ENCODE results near the gene LMNTD1.
"Not testable (repeated sequence)": the region's sequence is repeated elsewhere in the genome, so short reads cannot be mapped to it uniquely, and the experiment has no call there.

Gene LMNTD1, protein sequence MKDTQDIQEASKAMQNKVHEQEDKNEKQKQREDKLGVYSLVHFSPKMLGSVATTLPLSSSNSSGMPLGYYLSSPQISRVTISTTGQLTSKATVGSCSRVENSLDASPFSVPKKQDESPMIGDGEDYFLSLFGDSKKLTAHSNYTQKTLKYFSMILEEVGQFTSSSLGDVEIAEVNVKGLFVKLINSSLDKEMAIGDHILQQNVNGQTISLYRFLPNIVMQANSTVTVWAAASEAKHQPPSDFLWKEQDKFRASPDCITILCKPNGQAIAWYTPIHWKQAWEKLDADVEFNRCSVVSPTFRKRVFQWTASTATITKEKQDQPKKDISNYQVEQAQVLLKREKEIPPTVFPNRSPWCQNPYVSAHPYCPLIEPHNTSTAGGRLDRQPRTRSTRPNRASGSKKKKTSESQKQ

DNA sequence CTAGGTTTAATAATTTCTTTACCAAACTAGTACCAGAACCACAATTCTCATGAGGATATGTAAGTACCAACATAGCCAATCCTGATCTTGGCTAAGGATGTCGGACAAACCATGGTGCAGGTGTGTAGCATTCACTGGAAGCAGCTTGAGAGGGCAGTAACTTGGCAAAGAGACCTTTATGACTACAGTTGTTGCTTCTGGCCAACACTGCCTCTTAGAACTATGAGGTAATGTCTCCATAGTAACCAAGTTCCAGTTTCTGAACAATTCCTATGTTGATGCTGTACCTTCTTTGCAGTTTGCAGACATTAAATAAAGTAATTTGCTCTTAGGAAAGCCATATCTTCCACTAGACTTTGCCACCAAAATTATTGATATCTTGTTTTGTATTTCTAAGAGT lies at the start of gene LMNTD1:
Gene LMNTD1 (minus strand): TSS at position 186 of the 400 bp plus-strand sequence. CDS start 324 bp downstream, outside the sequence.
- no peak for DNase-seq

DNA sequence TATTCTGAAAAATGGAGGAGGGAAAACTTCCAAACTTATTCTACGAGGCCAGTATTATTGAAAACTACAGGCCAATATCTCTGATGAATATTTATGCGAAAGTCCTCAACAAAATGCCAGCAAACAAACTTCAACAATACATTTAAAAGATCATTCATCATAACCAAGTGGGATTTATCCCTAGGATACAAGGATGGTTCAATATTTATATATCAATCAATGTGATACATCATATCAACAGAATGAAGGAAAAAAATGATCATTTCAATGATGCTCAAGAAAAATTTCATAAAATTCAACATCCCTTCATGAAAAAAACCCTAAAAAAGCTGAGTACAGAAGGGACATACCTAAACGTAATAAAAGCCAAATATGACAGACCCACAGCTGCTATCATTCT lies 45.9 kb upstream of the LMNTD1 start:
- DNase-seq: no peak

DNA sequence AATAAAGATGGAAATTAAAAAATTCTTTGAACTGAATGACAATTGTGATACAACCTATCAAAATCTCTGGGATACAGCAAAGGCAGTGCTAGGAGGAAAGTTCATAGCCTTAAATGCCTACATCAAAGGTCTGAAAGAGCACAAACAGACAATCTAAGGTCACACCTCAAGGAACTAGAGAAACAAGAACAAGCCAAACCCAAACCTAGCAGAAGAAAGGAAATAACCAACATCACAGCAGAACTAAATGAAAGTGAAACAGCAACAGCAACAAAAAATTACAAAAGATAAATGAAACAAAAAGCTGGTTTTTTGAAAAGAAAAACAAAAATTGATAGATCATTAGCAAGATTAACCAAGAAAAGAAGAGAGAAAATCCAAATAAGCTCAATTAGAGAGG lies 42.4 kb upstream of the LMNTD1 start:
- DNase-seq: not testable (repeated sequence)

DNA sequence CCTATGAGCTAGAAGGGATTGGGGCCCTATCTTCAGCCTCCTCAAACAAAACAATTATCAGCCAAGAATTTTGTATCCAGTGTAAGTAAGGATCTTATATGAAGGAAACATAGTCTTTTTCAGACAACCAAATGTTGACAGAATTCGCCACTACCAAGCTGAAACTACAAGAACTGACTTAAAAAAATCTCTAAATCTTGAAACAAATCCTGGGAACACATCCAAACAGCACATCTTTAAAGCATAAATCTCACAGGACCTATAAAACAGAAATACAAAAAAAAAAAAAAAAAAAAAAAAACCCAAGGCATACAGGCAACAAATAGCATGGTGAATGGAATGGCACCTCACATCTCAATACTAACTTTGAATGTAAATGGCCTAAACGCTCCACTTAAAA lies 41.3 kb upstream of the LMNTD1 start:
- no peak for DNase-seq

DNA sequence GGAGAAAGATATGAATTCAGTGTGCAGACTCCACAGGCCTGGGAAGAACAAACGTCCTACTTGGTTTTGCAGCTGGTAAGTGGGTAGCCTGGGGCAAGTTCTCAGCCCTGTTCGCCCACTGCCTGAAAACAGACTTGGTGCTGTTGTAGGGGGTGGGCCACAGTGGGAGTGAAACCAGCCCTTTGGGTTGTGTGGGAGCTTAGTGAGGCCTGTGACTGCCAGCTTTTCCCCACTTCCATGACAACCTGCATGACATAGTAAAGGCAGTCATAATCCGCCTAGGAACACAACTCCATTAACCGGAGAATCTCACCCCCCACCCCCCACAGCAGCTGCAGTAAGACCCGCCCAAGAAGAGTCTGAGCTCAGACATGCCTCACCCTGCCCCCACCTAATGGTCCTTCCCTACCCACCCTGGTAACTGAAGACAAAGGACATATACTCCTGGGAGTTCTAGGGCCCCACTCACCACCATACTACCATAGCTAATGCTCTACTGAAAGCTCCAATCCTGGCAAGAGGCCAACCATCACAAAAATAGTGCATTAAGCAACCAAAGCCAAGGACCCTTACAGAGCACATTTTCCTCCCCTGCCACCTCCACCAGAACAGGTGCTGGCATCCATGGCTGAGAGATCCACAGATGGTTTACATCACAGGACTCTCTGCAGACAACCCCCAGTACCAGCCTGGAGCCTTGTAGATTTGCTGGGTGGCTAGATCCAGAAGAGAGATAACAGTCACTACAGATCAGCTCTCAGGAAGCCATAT lies 39.8 kb upstream of the LMNTD1 start:
- DNase-seq: no peak

DNA sequence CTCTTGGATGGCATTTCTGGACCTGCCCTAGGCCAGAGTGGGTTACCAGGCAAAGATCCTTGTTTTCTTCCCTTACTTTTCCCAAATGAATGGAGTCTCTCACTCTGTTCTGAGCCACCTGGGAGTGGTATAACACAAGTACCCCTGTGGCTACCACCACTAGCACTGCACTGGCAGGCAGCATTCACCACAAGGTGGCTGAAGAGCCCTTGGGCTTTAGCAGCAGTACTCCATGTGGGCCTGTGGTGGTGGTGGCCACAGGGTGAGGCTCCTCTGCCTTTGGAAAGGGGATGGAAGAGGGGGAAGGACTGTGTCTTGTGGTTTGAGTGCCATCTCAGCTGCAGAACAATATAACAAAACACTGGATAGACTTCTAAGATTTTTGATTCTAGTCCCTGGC lies 38.1 kb upstream of the LMNTD1 start:
- DNase-seq: no peak

DNA sequence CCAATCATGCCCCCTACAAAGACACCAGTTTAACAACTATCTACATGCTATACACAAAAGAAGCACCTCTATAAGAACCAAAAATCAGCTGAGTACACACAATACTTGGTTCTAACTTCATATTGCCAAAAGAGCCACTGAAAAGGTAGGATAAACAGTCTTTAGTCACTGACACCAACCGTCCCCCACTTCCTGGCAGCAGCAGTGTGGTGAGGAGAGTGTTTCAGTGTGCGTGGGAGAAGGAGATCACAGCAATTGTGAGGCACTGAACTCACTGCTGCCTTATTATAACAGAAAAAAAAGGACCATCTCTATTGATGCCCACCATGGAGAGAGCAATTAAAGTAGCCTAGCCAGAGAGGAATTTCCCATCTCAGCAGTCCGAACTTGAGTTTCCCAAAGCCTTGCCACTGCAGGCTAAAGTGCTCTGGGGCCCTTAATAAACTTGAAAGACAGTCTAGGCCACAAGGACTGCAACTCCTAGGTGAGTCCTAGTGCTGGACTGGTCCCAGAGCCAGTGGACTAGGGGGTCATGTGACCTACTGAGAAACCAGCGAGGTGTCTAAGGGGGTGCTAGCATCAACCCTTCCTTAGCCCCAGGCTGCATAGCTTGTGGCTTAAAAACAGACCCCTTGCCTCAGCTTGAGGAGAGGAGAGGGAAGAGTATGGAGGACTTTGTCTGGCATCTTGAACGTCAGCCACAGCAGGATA lies 37.1 kb upstream of the LMNTD1 start:
- DNase-seq: no peak

DNA sequence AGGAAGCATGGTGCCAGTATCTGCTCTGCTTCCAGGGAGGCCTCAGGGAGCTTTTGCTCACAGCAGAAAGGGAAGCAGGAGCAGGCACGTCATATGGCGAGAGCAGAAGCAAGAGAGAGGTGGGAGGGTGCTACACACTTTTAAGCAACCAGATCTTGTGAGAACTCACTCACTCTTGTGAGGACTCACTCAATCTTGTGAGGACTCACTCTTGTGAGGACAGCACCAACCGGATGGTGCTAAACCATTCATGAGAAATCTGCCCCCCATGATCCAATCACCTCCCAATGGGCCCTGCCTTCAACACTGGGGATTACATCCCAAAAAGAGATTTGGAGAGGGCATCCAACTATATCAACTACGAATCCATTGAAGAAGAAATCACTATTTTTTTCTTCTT lies 34.3 kb upstream of the LMNTD1 start:
- no peak for DNase-seq

DNA sequence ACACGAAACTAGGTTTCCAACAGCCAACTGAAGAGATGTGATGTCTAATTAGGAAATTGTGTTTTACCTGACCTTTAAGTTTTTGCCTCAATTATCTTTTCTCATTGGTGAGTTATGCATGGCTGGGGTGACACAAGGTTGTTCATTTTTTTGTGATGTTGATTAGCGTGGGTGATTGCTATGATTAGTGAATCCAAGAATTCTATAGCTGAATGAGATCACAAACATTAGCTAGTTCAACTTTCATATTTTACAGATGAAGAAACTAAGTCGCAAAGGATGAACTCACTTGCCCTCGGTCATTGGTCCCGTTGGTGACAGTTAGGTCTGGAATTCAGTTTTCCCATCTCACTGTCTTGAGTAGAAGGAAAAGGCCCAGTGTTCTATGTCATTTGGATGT lies 32.6 kb upstream of the LMNTD1 start:
- no peak for DNase-seq

DNA sequence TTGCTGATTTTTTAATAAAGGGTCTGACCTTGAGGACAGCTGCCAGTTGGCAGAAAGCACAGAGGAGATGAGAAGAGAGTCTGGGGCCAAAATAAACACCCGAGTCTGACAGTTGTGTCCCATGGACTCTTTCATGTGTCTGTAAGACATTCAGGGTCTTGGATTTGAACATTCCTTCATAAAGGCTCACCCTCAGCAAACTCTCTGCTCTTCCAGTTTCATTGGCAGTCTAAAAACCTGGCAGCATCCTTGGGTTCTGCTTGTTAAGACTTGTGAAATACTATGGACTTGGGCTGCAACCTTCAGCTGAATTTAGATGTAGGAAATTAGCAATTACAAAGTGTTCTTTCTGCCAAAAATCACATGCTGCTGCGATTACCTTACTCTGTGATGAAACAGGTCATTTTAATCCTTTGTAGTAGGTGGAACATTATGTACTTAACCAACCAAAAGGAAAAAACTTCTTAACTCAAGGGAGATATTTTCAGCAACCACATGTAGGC lies 32.0 kb upstream of the LMNTD1 start:
- DNase-seq: peak in 10 of 51 donors; percentile 5 to 63 (median 20)

DNA sequence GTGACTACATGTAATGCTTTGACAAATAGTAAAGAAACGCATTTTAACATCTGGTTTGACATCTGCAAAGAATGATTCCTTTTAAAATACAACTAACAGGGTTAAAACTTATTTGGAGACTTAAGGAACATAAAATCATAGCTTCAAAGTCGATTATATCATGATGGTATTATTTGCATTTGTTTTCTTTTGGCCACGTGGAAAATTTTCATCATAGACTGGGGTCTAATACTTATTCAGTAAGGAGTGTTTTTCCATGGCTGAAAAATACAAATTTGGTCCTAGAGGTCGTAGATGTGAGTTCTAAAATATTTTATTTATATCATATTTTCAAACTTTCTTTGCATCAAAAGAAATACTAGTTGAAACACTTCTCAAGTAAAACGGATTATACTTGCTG lies 31.5 kb upstream of the LMNTD1 start:
- no peak for DNase-seq

DNA sequence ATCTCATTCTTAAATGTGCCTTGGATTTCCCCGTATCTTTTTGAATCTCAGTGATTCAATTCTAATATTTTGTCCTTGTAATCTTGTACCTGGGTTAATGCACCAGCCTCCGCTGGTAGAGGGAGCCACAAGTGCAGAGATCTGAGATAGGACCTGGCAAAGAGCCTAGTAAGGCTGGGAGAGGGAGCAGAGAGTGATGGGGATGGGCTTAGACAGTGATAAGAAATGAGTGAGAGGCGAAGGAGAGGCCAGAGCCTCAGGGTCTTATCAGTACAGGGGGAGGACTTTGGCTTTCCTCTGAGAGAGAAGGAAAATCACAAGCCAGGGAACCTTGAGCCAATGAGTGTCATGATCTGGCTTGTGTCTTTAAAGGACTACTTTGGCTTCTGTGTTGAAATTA lies 30.5 kb upstream of the LMNTD1 start:
- DNase-seq: peak in 3 of 51 donors; percentile 1 to 25 (median 15)

DNA sequence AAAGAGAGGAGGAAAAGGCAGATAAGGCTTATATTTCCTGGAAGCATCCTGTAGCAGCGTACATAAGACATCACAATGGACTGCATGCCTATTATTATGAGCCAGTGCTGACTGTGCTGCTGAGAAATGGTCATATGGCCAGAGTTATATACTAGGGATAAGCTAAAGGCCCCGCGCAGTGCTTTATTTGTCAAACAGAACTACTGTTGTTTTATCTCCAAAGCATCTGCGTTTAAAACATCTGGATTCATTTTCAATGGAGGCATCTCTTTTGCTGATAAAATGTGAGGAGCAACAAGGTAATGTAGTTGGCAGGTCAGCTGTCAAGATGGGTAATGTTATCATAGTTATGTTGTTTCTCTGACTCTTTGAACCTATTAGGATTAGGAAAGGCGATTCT lies 28.0 kb upstream of the LMNTD1 start:
- DNase-seq: no peak

DNA sequence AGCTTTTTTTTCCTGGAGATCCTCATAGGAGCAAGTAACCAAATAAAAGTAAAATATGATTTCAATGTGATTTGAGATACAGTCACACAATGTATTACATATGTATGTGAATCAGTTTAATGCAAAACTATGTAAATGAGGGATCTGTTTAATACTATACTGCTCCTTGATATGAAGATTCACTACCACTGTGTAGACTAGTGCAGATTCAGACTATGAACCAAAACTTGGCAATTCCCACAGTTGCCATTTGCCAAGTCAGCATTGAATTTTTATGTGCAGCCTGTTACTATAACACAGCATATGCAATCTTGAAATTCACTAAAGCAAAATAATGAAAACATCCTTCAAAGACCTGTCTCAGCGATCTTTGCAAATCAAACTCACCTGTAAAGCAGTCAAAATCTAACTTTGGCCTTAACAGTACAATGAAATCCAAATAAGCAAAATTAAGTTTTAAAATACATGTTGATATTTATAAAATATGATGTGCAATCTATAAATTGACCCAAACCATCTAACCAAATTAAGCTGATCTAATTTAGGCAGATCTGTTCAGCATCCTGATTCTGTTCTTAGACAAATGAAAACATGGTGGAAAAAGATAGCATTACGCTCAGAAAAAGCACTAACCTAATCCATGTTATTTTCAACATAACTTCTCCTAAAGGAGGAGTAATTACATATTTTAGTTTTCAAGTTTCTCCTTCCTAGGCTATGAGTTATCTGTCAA lies 25.5 kb upstream of the LMNTD1 start:
- DNase-seq: no peak

DNA sequence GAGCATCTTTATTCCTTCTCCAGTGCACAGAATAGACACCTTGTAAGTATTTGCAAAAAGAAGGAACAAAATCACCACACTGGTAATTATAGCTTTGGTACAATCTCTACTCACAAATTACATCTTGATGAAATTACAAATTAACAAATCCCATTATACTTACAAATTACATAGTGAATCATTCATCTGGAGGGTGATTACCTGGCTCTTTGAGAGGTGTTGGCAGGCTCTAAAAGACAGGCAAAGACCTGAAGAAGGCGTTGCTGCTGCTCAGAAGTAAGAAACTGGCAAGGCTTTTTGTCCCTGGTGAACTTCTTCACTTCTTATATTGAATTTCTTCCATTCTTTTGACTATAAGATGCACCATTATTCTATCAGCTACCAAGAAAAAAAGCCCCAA lies 21.7 kb upstream of the LMNTD1 start:
- peak in 1 of 51 donors; percentile 21 for DNase-seq

DNA sequence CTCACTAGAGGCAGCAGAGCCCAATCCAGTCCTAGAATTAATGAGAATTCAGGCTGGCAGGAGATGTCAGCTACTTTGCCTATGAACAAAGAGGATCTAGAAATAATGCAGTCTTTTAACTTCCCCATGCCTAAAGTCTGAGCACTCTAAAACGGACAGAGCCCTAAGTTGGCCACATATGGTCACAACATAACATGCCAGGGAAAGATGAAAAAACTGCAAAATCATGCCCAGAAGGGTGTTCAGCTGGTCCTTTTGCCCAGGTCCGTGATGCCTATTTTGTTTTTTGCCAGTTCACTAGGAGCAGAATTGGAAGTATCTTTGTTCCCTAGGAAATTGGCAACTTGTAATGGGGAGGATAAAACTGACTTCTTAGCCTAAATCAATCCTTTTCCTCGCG lies 20.3 kb upstream of the LMNTD1 start:
- peak in 3 of 51 donors; percentile 6 to 12 (median 11) for DNase-seq

DNA sequence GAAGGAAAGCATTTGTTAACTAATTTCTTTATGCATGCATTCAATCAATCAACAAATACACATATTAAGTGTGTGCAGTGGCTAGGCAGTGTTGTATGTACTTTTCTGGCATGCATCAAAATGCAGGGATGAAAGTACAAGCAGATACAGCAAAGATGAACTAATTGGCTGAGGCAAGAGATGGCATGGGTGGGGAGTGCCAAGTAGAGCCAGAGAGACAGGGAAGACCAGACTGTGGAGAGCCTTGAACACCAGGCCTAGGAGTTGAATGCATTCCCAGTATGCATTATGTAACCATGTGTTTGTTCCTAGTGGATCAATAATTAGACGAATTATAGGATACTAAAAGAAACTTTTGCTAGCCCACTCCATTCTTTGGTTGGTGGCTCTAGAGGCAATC lies 17.3 kb upstream of the LMNTD1 start:
- no peak for DNase-seq

DNA sequence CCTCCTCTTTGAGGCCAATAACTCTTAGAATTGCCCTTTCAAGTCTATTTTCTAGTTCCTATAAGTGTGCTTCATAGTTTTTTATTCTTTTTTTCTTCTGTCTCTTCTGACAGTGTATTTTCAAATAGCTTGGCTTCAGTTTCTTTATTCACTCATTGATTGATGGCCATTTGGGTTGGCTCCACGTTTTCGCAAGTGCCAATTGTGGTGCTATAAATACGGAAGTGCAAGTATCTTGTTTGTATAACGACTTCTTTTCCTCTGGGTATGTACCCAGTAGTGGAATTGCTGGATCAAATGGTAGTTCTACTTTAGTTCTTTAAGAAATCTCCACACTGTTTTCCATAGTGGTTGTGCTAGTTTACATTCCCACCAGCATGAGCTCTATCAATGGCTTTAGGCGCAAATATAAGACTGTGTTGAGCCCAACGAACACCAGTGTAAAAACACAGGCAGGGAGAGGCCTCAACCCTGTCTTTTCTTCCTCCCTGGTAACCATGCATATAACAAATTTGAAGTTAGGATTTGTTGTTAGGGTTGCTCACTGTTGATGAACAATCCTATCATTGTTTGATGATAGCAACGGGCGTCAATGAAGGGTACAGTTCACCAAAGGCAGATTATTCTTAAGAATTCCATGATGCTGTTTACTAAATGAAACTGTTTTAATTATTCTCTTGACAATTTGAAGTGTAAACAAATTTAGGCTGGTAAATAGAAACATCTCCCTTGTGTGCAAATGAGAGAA lies 13.3 kb upstream of the LMNTD1 start:
- no peak for DNase-seq

DNA sequence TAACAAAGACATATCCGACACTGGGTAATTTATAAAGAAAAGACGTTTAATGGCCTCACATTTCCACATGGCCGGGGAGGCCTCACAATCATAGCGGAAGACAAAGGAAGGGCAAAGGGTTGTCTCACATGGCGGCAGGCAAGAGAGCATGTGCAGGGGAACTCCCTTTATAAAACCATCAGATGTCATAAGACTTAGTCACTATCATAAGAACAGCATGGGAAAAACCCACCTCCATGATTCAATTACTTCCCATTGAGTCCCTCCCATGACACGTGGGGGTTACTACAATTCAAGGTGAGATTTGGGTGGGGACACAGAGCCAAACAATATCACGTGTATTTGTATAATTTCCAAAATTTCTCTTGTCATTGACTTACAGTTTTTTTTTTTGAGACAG lies 5.5 kb upstream of the LMNTD1 start:
- DNase-seq: no peak

DNA sequence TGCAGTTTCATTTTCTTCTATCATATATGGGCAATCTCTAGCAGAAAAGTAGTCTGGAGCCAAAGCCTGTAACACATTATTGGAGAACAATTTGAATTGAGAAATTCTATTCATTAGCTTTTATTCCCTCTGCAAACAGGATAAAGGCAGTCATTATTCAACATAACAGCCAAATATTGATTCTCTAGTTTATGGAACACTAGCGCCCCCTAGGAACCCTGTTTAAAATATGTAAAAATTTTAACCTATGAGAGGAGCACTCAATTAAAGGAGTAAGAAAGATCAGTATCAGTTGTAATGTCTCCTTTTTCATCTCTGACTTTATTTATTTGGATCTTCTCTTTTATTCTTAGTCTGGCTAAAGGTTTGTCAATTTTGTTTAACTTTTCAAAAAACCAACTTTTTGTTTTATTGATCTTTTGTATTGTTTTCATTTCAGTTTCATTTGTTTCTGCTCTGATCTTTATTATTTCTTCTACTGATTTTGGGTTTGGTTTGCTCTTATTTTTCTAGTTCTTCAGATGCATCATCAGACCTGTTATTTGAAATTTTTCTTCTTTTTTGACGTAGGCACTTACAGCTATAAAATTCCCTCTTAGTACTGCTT lies 4.8 kb upstream of the LMNTD1 start:
- peak in 2 of 51 donors; percentile 11 to 39 for DNase-seq
